MCF 10A (cell line): Measurements from ENCODE around the gene KRTAP13-4. TPM values are rescaled to one million over a fixed set of nuclear protein-coding genes. Genes with fewer than 3 reads are reported as not detected.

Experiments used
- BruUV-seq: library from RNA; stranded (reverse); fragments of 400-500 nt; replicated peaks from 2 replicates; lab custom pipeline; 2021; lab: Mats Ljungman, UMichigan
- CTCF ChIA-PET: fragments of 300-600 bp; sonication (Branson Sonifier 250); formaldehyde crosslinking; extraction: SDS; loops from one replicate; lab custom pipeline; 2021; ENCODE audit warnings: antibody characterized with exemption, inconsistent platforms; lab: Yijun Ruan, JAX
- POLR2A ChIA-PET: fragments of 300-600, 350-650 bp; sonication (Branson Sonifier 250); formaldehyde crosslinking; extraction: SDS; loops from one replicate; lab custom pipeline; 2020; ENCODE audit warnings: antibody characterized with exemption, inconsistent platforms; lab: Yijun Ruan, JAX
- DNase-seq: peaks from one replicate; pipeline ENCODE4 v3.0.0-alpha.2; 2018; ENCODE audit not compliant: unreplicated experiment
- H3K27ac Mint-ChIP-seq: one replicate; pipeline ENCODE4 v1.8.0; 2022; ENCODE audit warnings: mild to moderate bottlenecking, low read depth, mixed read lengths; ENCODE audit not compliant: unreplicated experiment
- H3K27me3 Mint-ChIP-seq: one replicate; pipeline ENCODE4 v1.8.0; 2022; ENCODE audit warnings: mixed read lengths; ENCODE audit not compliant: insufficient read depth, unreplicated experiment
- H3K36me3 Mint-ChIP-seq: one replicate; pipeline ENCODE4 v1.8.0; 2022; ENCODE audit warnings: mild to moderate bottlenecking, moderate library complexity, mixed read lengths; ENCODE audit not compliant: insufficient read depth, unreplicated experiment
- H3K4me1 Mint-ChIP-seq: one replicate; pipeline ENCODE4 v1.8.0; 2022; ENCODE audit warnings: mixed read lengths; ENCODE audit not compliant: insufficient read depth, unreplicated experiment
- H3K4me3 Mint-ChIP-seq: one replicate; pipeline ENCODE4 v1.8.0; 2022; ENCODE audit warnings: mild to moderate bottlenecking, moderate library complexity, mixed read lengths; ENCODE audit not compliant: unreplicated experiment
- H3K9me3 Mint-ChIP-seq: one replicate; pipeline ENCODE4 v1.8.0; 2022; ENCODE audit warnings: mixed read lengths; ENCODE audit not compliant: unreplicated experiment
- CTCF ChIP-seq: fragments of 200-600 bp; IDR thresholded peaks from one replicate; pipeline ENCODE4 v1.8.0; 2022; ENCODE audit warnings: antibody characterized with exemption, mild to moderate bottlenecking; ENCODE audit not compliant: unreplicated experiment
- intact Hi-C: fragments of 100-400 bp; cut with micrococcal nuclease; formaldehyde crosslinking; loops from 2 replicates; pipeline ENCODE4 v1.14.1; 2022
- total RNA-seq: library from RNA; stranded (reverse); gene quantifications from 2 replicates; pipeline ENCODE4 v1.2.3, GENCODE V29; 2022

Gene KRTAP13-4
- total RNA-seq, 1 experiment from 2014 or later = not detected

GRCh38 chr21:30444204-30444603 is 14.2 kb downstream of the KRTAP13-4 start:
- Mint-ChIP-seq H3K4me3 (no peak overlapping the region), H3K4me1 (no peaks in the 10 kb centered on the region), H3K27ac (no peak overlapping the region), H3K36me3 (no peaks in the 10 kb centered on the region), H3K9me3 (no peaks in the 10 kb centered on the region), H3K27me3 (peaks cover 42% of the 10 kb centered on the region)
- intact Hi-C loops = no loop called here
- no TSS peak for BruUV-seq
- TF ChIP-seq CTCF = no peak
- POLR2A ChIA-PET = no interaction called here
- CTCF ChIA-PET = interaction anchor here (0.7 kb wide), 1 partner anchor 263 kb away, joined by 4 read pairs; no protein-coding TSS in a partner anchor
- DNase-seq = no peak

- intact Hi-C loops = no loop called here
- DNase-seq = no peak
- BruUV-seq = no TSS peak
- H3K9me3 Mint-ChIP-seq = no peaks in the 10 kb centered on the region
- POLR2A ChIA-PET = no interaction called here
- H3K36me3 Mint-ChIP-seq = no peaks in the 10 kb centered on the region
- CTCF ChIA-PET = no interaction called here
- H3K4me1 Mint-ChIP-seq = no peaks in the 10 kb centered on the region
- no peak for TF ChIP-seq CTCF
- H3K27ac Mint-ChIP-seq = no peak overlapping the region
- no peak overlapping the region for H3K4me3 Mint-ChIP-seq
- H3K27me3 Mint-ChIP-seq = peaks cover 23% of the 10 kb centered on the region
These were observed 17.0 kb downstream of the KRTAP13-4 start for GRCh38 chr21:30447056-30447455.

GRCh38 chr21:30448514-30448913 is 18.5 kb downstream of the KRTAP13-4 start:
- TF ChIP-seq CTCF = no peak
- Mint-ChIP-seq H3K27me3 (peaks cover 23% of the 10 kb centered on the region), H3K9me3 (no peaks in the 10 kb centered on the region), H3K4me1 (no peaks in the 10 kb centered on the region), H3K27ac (no peak overlapping the region), H3K36me3 (no peaks in the 10 kb centered on the region), H3K4me3 (no peak overlapping the region)
- intact Hi-C loops = no loop called here
- no TSS peak for BruUV-seq
- no peak for DNase-seq
- ChIA-PET POLR2A (interaction anchor here (0.7 kb wide), 1 partner anchor 25 kb away, joined by 4 read pairs; no protein-coding TSS in a partner anchor), CTCF (interaction anchor here (0.6 to 1.3 kb wide), 2 partner anchors 11 to 108 kb away, joined by 3 read pairs; no protein-coding TSS in a partner anchor)

GRCh38 chr21:30463713-30464112 is 33.7 kb downstream of the KRTAP13-4 start:
- Mint-ChIP-seq H3K4me3 (no peak overlapping the region), H3K27me3 (peaks cover 68% of the 10 kb centered on the region), H3K27ac (no peak overlapping the region), H3K4me1 (no peaks in the 10 kb centered on the region), H3K9me3 (no peaks in the 10 kb centered on the region), H3K36me3 (no peaks in the 10 kb centered on the region)
- intact Hi-C loops = no loop called here
- CTCF ChIA-PET = interaction anchor here (0.5 to 1.6 kb wide), 9 partner anchors 9 to 526 kb away, joined by 3 to 4 read pairs (median 3); no protein-coding TSS in a partner anchor
- TF ChIP-seq CTCF = peak; percentile 53
- no TSS peak for BruUV-seq
- DNase-seq = peak; percentile 29
- POLR2A ChIA-PET = no interaction called here
